ENCODE data around the gene GTSF1L. TPM values are rescaled to one million over a fixed set of nuclear protein-coding genes. Genes with fewer than 3 reads are reported as not detected.

GTSF1L gene
- total RNA-seq, 1 donor from 2014 or later, result not detected

GRCh38 chr20:43744966-43745730 lies 18.3 kb upstream of the GTSF1L start:
- no peak for DNase-seq

GRCh38 chr20:43744151-43744611 lies 17.4 kb upstream of the GTSF1L start:
- DNase-seq, result no peak

- no peak for DNase-seq
Measured at GRCh38 chr20:43740642-43741041, 13.8 kb upstream of the GTSF1L start.

GRCh38 chr20:43739148-43739749 lies 12.4 kb upstream of the GTSF1L start:
- no peak for DNase-seq

DNA sequence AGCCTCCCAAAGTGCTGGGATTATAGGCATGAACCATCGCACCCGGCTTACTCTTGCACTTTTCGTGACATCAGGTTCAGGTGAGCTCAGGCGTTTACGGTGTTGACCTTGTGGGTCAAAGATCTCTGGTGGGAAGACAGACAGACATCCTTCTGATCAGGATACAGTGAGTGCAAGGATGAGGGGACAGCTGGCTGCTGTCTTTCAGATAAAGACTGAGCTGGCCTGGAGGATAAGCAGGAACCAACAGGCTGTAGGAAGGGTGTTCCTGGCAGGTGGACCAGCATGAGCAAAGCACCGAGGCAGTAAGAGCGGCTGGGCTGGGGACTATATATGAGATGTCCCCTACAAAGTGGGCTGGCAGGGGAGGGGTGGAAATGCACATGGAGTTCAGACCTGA lies 11.1 kb upstream of the GTSF1L start:
- no peak for DNase-seq

DNA sequence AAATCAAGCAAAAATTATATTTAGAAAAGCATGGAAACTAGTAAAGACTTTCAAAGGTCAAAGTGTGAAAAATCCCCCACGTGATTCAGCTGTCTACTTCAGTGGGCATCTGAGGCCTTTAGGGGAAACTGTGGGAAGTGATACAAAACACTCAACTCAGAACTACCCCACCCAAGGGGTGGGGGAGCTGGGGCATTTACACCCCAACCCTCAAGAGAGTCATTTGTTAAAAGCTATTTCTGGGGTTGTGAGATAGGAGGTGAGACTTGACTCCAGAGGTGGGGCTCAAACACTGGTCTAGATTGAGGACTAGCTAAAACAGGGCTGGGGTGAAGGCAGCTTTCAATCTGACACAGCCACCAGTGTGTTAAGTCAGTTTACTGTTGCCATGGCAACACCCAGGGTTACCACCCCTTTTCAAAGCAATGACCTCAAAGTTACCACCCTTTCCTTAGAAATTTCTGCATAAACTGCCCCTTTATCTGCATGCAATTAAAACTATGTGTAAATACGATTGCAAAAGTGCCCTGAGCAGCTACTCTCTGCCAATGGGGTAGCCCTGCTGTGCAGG lies 9.9 kb upstream of the GTSF1L start:
- no peak for DNase-seq

DNA sequence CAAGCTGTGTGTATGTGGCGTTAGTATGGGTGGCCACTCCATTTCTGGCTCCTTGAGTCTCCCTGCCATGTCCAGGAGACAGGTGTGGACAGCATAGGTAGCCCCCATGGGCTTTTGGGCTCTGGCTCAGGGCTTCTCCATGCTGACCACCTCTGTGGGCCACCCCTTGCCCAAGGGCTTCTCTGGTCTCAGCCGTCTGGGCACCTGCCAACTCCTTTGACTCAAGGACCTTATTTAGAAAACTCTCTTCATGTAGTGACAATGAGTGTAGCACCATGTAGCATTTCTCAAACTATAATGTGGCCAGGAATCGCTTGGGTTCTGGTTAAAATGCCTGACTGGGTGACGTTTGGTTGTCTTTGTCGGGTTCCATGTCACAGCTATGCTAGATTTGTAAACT lies 5.1 kb upstream of the GTSF1L start:
- no peak for DNase-seq

DNA sequence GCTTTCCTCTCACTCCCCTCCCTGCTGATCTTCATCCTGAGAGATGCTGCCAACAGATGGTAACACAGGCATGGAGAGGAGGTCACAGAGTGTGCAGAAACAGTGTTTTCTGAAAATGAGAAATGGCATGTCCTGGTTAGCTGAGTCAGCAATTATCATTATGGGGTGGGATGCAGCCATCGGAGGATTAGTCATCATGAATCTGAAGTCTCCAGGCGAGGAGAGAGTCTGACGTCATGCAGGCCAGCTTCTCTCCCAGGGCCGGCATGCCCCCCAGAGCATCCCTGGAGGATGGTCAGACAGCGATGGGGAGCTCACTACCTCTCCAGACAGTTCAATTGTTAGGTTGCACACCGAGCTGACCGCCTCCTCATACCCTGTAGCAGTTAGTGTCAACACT lies 4.7 kb upstream of the GTSF1L start:
- DNase-seq, result no peak

DNA sequence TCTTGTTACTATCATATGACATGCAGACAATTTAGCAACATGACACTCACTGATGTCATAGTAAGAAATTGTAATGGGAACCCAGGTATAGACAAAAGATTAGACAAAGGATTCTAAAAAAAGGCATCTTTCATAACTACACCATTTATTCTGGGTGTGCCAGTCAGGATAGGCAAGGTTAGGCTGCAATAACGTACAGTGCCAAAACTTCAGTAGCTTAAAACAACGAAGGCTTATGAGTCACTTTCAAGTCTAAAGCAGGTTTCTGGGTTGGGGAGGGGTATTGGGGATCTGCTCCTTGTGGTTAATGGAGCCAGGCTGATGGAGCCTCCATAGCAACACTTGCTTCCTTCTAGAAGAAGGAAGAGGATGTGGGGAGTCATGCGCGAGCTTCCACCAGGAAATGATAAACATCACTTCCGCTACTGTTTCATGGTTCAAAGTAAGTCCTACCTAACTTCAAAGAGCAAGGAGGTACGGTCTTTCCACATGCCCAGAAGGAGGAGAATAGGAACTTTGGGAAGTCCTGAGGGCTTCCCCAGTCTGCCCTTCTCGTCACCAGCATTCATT lies 2.0 kb upstream of the GTSF1L start:
- no peak for DNase-seq

- no peak for DNase-seq
Measured at GRCh38 chr20:43727980-43728590, 1.3 kb upstream of the GTSF1L start.

DNA sequence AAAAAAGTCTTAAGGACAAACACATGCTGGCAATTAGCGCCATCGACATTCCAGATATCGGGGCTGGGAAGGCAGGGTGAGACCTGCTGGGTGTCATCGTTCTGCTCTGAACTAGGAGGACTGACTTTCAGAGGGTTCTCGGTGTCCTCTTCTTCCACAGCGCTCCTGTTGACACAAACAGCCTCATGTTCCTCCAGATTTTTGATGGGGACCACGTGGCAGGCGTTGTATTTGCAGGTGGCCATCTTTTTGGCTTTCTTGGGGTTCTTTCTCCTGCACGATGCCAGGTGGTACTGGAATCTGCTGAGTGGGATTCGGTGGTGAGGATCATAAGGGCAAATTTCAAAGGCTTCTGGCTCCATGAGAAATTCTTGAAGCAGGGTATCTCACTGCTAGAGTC lies 469 bp downstream of the GTSF1L start:
- no peak for DNase-seq

GRCh38 chr20:43725666-43726065 lies 1.1 kb downstream of the GTSF1L start:
- DNase-seq, result no peak

GRCh38 chr20:43724383-43724782 lies 2.4 kb downstream of the GTSF1L start:
- no peak for DNase-seq

DNA sequence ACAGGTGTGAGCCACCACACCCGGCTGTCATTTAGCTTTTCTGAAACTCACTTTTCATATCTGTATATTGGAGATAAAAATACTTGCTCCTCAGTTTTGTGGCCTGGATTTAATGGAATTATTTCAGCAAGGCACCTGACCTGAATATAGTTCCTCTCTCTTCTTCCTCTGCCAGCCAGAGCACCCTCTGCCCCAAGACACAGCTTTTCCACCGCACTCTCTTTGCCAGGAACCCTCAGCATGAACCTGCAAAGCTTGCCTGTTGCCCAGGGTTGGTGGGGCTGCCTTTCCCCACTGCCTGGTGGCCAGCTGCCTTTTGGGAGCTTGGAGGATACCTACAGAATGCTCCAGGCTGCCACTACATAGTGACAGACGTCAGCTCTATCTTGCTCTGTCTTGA lies 3.1 kb downstream of the GTSF1L start:
- no peak for DNase-seq

DNA sequence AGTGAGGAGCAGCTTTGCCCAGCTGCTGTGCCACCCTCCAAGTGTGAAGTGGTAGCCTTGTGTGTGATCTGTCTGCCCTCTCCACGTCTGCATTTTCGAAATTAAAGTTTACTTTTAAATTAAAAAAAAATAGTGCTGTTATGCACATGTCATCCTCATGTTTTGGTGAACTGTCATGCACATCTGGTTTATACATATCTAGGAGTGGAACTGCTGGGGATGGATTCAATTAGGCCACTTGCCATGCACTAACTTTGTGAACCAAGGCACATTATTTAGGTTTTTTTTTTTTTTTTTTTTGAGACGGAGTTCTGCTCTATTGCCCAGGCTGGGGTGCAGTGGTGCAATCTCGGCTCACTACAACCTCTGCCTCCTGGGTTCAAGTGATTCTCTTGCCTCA lies 3.6 kb downstream of the GTSF1L start:
- peak; percentile 83 for DNase-seq

DNA sequence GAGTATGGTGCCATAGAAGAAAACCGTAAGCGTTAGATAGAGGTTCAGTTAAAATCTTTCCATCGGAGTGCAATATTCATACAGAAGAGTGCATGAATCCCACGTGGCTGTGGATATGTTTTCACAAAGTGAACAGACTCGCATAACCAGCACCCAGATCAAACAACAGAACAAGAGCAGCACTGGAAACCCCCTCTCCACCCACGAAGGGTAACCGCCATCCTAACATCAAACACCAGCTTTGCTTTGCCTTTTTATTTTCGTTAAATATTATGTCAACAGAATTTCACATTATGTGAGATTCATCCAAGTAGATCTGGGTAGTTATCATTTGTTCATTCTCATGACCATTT lies 4.7 kb downstream of the GTSF1L start:
- DNase-seq, result no peak

DNA sequence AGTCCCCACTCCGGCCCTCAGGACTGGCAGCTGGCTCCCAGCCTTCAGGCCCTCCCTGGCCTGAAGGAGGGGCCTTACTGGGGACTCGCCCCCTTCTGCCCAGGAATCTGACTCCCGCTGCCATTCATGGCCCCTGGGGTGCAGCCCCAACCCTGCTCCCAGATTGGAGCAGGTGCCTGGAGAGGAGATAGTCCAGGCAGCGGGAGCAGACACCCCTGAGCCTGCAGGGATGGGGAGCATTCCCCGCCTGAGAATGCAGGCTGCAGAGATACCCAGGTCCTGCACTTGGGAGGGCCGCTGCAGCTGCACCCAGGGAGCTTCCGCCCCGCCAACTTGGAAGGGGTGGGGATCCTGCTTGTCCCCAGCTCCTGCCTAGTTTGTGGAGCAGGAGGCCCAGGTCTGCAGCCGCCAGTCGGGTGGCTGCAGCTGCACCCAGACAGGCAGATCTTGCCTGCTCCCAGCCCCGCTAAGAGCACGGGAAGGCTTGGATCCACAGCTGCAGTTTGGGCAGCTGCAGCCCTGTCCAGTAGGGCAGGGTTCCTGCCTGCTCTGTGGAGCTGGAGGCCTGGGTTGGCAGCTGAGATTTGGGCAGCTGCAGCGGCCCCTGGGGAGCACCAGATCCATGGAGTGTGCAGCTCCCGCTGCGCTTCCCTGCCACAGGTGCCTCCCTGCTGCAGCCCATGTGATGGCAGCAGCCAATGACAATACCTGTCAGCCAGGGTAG lies 5.2 kb downstream of the GTSF1L start:
- DNase-seq, result no peak

DNA sequence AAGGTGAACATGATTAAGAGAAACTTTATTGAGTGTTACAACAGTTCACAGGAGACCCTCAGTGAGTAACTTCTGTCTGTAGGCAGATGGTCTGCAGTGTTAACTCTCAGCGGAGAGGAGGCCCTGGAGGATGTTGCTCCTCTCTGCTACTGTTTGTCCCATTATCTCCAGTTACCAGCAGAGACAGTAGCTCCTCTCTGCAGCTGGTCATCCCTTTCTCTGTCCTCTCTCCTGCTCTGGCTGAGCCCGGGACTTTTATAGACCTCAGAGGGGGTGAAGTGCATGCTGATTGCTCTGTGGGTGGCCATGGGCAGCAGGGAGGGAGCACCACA lies 5.7 kb downstream of the GTSF1L start:
- DNase-seq, result no peak

- no peak for DNase-seq
Measured at GRCh38 chr20:43720007-43720406, 6.8 kb downstream of the GTSF1L start.

DNA sequence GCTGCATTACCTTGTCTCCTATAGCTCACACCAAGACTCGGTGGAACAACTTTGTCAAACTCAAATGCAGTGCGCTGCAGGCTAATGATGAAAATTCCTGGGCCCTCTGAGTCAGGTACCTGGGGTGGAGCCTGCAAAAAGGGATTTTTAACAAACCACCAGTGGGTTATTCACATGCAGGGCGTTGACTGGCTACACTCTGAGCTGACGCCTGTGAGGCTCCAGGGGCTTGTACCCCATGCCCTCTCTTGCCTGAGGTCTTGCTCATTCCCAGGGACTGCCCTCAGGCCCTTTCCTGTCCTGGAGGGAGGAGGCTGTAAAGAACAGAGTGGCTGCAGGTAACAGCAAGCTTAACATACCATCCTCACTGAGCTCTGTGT lies 9.2 kb downstream of the GTSF1L start:
- no peak for DNase-seq

DNA sequence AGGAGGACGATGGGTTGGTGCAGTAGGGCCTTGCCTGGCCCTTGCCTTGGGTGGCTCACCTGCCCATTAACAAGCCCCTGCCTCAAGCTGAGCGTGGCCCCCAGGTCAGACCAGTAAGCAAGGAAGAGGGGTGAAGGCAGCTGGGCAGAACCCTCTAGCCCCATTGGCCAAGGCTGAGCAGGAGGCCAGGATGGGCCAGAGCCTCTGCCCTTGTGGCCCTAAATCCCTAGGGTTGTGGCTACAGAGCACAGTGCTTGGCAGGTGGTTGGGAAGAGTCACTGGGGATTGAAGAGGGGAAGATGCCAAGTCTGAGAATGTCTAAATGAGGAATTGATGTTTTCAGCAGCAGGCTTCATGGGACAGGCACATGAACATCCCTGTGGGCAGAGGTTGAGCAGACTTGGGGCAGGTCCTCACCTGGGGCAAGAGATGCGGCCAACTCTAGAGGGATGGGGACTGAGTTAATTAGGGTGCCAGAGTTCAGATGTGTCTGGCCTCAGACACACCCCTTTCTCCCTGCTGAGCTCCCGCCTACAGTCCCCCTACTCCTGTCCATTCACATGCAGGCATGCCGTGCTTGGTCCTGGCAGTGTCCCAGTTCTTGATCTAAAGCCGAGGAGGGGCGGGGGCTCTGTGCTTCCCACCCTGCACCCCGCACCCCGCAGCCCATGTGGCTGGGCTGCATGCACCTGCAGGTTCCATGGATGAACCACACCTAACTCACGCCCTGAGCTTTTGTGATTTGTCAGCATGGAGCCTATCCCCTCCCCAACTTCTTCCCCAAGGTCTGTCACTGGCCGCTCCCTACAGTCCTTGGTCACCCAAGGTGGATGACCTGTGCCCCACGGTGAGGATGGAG lies 9.8 kb downstream of the GTSF1L start:
- DNase-seq, result no peak

DNA sequence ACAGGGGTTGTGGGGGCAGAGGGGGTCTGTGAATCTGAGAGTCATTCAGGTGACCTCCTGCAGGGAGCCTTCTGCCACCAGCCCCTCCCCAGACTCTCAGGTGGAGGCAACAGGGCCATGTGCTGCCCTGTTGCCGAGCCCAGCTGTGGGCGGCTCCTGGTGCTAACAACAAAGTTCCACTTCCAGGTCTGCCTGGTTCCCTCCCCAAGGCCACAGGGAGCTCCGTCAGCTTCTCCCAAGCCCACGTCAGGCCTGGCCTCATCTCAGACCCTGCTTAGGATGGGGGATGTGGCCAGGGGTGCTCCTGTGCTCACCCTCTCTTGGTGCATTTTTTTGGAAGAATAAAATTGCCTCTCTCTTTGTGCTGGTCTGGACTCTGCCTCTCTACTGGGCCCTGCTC lies 10.7 kb downstream of the GTSF1L start:
- no peak for DNase-seq

Data from skin of body (tissue), 2 donors.